Hematopoietic multipotent progenitor cell treated with erythropoietin and hydrocortisone succinate and interleukin-3 and kit ligand, for 15 days (in vitro differentiated cells): Measurements from ENCODE around the gene CACNA1D.

ENCODE experiments used
- DNase-seq: peaks from one replicate; pipeline ENCODE4 v3.0.0-alpha.2; 2015; ENCODE audit warnings: low spot score

The CACNA1D gene

DNA sequence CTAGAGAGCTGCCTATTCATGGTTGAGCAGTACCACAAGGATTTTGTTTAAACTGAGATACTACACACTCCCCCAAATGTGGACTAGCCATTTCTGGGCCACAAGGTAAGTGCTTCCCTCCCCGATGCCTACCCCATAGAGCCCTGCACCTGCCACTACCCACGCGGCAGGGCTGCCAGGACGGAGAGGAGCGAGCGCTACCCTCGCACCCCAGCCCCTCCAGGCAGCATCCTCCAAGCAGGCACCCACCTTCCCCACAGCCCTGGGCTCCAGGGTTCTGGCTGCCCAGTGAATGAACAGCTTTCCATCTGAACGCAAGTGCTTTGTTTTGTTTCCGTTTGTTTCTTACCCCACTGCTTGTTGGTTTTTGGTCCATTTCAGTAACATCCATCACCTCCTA, 292.6 kb downstream of the CACNA1D start:
- no peak for DNase-seq

DNA sequence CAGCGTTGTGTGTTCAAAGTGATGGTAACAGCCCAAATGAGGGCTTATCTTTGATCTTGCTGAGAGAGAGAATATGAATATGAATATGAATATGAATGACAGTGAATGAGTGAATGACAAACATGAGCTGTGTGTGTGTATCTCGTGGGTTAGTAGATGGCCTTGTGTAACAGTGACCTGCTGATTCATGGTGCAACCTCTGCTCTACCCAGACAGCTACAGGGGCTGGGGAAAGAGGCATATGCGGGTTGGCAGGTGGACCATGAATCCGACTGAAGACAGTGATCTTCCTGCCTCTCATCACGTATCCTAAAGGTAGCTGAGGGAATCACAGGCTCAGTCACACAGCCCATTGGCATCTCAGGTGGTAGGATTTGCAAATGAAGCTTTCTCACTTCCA, 293.6 kb downstream of the CACNA1D start:
- no peak for DNase-seq

DNA sequence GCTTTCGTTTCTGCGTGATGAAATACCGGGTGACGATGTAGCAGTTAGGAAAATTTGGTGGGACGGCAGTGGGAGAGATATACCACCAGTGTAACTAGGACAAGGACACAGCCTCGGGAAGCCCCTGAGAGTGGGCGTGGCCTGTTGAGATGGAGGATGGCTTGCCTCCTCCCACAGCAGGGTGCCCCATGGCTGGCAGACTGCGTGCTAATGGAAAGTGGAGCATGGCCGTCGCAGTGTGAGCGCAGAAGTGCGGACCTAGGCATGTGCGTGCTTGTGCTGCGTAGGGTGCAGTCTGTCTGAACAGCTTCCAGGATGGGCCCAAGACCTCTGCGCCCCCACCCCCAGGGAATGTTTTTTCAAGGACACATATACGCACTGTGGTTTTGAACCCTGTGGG, 295.0 kb downstream of the CACNA1D start:
- no peak for DNase-seq

DNA sequence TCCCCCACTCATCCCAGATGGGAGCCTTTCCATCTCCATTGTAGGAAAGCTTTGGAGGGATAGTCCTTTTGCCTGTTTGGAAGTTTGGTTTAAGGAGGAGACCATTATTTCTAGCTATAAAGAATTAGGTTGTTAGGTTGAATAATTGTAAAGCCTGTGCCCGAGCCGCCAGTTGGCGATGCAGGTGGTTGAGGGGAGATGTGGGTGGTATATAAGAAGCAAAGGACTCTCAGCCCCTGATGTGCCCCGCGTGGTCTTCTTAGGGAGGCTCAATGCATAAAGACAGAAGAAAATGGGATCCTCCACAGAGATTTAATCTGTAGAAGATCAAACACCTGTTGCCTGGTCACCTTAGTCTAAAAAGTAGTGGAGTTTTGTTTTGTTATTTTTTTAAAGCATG, 296.1 kb downstream of the CACNA1D start:
- DNase-seq = no peak

DNA sequence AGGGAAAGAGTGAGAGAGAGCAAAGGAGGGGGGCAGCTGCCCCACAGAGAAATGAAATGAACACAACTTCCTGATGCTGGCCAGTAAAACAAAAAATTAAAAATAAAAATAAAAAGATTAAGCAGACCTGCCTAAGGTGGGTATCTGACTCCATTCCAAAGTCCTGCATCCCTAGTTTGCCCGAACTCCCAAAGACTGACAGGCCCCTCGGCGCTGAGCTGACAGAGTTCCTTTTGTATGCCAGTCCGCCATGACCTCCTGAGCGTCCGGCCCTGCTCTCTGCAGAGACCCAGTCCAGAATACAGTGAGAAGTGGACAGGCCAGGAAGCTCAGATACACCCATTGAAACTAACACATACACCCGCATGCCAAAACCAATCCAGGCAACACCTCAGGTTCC, 296.9 kb downstream of the CACNA1D start:
- no peak for DNase-seq

DNA sequence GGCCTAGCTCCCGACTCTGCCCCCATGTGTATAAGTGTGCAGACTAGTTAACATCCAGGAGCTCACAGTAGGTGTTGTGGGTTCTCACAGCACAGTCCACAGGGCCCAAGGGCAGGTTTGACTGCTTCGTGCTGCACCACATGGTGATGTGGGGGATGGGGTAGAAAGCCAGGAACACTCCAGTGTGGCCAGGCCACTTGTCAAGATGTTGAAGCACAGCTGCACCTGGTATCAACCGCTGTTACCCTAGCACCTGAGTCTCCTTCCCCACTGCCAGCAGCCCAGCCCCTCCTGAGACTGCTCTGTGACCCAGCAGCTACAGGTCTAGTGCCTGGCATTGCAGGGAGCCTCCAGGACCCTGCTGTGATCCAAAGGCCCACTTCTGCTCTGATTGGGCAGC, 298.5 kb downstream of the CACNA1D start:
- no peak for DNase-seq

DNA sequence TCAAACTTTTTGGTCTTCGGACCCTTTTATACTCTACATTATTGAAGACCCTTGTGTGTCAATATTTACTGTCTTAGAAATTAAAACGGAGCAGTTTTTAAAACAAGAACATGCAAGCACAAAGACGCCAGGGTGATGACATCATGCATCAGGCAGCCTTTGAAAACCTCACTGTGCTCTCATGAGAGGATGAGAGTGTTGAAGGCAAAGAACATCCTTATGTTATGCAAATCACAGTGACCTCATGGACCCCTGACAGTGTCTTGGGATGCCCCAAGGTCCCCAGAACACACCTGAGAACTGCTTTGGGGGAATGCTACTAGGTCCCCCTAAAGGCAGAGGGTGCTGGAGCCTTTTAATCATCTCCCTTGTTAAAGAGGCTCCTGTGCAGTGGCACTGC, 300.2 kb downstream of the CACNA1D start:
- no peak for DNase-seq

DNA sequence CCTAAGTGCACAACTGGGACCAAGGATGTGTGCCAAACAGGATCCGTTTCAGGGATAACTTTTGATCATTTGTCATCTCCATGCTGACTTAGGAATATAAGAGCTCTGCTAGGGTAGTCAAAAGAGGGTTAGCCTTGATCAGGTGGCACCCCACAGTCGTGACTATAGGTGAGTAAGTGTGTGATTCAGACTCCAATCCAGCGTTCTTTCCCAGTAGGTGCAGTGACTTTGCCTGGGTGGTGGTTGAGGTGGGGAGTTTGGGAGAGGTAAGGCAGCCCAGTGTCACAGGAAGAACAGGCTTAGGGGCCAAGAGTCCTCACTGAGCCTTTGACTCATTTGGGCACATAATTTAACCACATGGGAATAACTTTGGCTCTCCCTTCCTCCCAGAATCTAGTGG, 300.8 kb downstream of the CACNA1D start:
- DNase-seq = no peak

DNA sequence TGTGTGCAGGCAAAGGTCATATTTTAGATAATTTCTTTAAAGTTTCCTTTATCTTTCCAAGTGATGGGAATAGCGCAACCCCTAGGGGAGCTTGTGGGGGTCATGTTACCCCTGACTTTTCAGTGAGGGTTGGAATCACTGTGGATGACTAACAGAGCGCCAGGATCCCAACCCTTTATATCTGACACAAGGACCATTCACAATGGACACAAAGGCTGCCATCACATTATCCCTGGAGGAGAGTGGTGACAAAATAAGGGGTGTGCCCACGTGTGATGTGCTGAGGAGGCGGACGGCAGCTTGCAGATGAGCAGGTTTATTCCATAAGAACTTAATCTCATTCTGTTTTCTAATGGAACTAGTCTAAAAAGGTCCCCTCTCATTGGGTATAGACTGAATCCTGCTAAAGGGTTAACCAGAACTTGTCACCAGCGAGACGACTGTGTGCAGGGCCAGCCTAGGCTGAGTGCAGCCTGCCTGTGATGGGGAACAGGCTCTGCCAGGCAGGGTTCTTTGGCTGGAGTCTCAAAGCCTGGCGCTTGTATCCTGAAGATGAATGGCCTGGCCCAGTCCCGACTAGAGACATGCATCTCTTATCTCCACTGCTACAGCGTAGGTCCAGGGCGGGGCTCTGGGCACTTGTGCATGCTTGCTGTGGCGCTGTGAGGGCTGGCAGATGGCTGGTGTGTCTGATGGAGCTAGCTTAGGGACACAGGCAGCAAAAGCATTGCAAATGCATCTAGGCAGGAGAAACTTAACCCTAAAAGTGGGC, 301.6 kb downstream of the CACNA1D start:
- no peak for DNase-seq

DNA sequence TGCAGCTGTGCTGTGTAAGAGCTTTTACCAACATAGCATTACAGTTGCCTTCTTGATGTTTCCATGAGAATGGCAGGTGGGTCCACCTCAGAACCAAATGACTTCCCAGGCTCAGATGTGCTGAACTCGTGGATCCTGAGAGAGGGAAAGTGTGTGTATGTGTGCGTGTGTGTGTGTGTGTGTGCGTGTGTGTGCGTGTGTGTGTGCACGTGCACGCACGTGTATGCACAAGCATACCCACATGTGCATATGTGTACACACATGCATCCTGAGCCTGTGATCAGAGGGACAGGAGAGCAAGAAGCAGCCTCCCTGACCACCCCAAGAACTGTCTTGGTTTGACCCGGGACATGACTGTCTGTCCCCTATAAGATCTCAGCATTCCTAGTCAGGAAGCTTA, 303.7 kb downstream of the CACNA1D start:
- DNase-seq = no peak

DNA sequence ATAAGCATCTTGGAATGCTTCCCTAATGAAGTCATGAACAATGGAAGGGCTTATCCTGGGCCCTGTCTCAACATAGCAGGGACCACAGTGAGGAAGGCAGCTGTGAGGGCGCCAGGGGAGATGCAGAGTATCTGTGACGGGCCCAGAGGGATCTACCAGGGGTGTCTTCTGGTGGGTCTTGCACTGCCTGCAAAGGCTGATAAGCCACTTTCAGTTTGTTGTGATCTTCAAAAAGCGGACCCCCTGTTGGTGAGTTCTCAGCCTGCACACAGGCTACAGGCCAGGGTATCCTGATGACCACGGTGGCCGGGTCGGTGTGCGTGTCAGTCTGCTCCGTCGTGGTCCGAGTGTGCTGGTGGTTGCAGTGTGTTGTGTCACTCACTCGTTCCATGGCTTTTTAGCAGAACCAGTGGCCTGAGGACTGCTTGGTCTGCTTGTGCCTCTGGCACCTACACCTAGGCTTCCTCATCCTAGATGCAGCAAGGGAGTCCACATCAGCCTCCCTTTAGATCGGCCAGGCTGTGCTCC, 305.0 kb downstream of the CACNA1D start:
- DNase-seq = no peak

DNA sequence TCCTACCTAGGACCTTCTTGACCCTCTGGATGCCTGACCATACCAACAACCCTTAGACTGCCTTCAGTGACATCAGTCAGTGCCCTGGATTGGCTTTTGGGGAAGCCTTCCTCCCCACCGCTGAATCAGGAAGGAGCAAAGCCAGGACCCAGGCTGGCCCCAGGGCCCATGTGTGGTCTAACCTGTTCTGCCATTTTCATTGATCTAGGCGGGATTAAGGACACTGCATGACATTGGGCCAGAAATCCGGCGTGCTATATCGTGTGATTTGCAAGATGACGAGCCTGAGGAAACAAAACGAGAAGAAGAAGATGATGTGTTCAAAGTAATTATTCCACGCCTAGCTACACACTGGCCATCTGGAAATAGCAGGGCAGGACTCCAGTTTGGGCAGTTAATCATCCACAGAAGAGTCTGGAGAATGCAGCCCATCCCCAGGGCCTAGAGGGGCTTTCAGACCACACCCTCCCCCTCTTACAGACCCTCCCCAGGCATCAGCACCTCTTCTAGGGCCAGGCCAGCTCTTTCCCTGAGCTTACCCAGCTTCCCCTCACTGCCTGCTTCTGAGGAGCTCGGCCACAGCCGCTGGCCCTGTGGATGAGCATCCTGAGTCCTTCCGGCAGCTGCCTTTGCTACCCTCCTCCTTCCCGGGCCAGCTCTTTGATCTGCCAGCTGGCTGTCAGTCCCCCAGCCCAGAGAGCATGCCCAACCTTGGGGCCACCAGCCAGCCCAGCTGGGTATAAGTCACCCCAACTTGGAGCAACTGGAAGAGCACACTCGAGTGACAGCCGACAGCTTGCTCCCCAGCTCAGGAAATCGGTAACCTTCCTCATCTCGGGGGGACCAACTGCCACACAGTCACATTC, 305.9 kb downstream of the CACNA1D start:
- DNase-seq = no peak

DNA sequence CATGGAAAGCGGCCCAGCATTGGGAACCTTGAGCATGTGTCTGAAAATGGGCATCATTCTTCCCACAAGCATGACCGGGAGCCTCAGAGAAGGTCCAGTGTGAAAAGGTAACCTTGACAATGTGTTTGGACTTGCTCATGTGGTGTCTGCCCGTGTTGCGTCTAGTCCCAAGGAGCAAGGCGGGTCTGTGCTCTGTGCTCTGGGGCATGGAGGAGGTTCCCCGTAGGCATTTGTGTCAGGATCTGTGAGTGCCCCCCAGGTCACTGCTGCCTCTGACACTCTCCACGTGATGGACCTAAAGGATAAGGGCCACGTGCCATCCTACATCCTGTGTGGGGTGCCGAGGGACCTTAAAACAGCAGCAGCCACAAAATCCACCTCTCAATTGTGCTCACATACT, 306.9 kb downstream of the CACNA1D start:
- DNase-seq = no peak

DNA sequence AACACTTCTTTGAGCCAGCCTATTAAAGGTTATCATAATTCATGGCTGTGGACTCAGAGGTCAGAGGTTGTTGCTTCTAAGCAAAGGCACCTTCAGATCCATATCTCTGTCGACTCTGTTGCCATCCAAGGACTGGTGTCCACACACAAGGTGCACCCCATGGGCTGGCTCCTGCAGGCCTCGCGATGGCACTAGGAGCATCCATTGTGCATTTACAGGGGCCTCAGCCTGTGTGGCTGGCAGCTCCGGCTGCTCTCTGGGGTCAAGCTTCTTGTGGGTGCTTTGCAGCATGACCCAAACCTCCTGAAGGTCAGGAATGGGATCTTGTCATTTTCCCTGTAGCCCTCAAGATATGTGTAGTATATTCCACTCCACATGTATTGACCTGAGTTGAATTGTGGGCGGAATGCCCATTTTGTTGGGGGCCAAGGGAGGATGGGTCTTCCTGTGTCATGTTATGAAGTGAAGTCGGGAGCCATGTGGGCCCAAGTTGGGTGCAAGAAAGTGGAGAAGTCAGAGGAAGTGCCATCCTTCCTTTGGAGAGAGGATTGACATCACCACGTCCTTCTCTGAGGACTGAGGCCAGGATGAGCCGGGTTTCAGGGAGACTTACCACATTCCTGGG, 308.0 kb downstream of the CACNA1D start:
- DNase-seq = no peak

DNA sequence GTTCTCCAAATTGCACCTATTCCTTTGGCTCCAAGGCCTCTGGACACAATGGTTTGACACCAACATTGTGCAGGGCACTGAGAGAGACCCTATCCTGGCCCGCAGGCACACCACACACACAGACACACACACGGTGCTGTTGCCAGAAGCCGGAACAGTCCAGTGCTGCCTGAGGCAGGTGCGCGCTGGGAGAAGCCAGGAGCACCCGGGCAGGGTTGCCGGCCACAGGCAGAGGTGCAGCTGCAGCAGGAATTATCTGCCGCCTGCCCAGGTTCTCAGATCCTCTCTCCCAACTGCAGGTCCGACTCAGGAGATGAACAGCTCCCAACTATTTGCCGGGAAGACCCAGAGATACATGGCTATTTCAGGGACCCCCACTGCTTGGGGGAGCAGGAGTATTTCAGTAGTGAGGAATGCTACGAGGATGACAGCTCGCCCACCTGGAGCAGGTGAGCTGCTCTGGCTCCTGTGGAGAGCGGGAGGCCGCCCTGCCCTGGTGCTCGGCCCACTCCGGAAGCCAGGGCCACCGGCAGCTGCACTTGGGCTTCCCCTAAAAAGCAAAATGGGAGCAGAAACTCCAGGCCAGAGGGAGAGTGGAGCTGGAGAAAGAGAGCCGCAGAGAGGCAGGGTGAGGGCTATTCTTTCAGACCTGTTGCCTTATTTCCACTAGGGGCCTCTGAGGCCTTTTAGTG, 308.9 kb downstream of the CACNA1D start:
- DNase-seq = no peak

DNA sequence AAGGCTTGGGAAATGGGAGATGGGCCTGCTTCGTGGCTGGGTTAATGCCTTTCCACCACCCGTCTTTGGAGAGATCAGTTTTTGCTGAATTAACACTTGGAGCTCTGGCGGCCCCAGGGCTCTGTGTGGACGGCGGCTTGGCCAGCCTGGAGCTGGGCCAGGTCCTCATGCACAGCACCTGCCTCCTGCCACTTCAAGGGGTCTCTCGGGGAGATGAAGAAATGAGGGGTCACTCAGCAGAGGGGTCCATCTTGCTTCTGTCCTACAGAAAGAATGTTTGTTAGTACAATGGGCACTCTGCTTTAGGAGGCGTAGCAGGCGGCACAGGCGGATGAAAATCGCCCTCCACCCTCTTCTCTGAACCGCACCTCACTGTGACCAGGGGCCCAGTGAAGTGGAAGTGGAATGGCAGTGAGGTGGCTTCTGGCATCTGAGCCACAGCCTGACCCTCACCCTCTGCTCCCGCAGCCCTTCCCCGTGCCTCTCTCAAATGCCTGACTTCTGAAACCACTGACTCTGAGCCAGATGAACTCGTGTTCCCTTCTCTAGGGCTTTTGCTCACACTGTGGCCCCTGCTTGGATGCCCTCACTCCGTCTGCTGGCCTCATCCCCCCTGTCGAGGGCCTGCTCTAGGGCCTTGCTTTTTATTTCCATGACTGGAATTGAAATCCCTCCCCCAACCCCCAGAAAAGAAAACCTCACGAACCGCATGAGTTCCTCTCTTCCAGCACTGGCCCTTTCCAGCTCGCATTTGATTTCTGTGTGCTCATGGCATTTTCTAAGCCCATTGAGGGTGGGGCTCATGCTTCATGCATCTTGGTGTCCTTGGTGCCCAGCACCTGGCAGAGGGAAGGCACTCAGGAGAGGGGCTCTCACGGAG, 309.6 kb downstream of the CACNA1D start:
- no peak for DNase-seq

DNA sequence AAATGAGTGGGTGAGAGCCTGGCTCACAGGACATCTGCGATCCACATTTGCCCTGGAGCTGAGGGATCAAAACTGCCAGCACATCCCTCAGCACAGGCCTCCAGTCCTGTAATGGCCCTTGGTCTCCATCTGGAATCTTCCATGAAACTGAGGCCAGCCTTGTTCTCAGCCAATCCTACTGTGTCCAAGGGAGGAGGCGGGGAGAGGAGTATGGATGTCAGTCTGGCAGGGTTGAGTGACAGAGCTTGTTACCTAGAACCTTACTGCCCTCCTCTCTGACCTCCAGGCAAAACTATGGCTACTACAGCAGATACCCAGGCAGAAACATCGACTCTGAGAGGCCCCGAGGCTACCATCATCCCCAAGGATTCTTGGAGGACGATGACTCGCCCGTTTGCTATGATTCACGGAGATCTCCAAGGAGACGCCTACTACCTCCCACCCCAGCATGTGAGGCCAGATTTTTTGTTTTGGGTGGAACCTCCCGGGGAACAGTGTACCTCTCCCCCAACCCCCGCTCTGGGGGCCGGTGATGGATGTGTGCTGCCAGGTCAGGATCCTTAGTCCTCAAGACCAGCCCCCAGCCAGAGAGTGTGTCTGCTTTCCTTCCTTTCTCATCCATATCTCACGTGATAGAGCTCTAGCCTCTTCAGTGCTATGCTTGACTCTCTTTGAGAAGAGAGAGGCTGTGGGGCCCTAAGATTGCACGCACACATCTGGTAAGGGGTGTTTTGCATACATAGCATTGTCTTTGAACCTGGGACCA, 310.5 kb downstream of the CACNA1D start:
- DNase-seq = no peak

DNA sequence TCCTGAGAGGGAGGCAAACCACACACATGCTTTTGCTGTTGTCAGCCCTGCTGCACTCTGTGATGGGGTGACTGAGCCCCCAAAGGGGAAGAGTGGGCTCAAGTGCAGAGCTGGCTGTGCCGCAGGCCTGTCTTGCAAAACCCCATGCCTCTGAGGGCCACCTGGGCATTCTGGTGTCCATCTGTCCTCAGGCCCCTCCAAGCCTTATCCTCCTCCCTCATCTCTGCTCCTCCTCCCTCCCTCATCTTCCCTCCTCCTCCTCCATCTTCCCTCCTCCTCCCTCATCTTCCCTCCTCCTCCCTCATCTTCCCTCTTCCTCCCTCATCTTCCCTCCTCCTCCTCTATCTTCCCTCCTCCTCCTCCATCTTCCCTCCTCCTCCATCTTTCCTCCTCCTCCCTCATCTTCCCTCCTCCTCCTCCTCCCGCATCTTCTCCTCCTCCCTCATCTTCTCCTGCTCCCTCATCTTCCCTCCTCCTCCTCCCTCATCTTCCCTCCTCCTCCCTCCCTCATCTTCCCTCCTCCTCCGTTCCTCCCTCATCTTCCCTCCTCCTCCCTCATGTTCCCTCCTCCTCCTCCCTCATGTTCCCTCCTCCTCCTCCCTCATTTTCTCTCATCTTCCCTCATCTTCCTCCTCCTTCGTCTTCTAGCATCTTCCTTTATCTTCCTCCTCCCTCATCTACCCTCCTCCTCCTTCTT, 311.2 kb downstream of the CACNA1D start:
- no peak for DNase-seq

DNA sequence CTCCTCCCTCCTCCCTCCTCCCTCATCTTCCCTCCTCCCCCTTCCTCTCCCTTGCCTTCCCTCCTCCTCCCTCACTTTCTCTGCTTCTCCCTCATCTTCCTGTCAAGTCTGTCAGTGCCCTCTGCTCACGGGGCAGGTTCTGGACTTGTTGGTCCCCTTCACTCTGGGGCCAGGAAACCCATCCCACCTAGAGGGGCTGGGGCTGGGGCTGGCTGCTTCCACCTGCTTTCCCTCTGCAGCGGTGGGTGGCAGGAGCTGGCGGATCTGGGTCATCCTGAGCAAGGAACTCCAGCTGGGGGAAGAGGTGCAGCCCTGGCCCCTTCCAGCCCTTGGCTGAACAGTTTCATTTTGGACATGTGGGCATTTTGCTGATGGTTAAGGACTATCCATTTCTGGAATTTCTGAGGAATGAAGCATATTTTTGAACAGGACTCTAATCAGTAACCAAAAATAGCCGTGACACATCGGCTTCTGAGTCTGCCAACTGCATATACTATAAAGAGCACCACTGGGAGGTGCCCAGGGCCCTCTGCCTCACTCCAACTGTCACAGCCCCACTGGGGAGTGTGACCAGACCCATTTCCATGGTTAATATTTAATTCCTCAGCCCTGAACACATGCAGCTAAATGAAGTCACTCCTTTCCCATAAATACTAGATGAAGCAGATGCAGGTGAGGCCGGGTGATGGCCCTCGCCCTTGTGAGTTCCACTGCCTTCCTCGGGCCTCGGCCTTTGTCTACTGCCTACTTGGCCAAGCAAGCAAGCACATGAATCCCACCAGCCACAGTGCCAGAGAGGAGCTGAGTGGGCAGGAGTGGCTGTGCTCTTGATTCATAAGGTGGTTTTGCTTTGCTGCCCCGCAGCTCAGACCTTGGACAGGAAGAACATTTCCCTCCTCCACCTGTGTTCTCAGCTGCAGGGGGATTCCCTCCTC, 312.0 kb downstream of the CACNA1D start:
- DNase-seq = no peak
